ENCODE results near the gene PEMT.

DNA sequence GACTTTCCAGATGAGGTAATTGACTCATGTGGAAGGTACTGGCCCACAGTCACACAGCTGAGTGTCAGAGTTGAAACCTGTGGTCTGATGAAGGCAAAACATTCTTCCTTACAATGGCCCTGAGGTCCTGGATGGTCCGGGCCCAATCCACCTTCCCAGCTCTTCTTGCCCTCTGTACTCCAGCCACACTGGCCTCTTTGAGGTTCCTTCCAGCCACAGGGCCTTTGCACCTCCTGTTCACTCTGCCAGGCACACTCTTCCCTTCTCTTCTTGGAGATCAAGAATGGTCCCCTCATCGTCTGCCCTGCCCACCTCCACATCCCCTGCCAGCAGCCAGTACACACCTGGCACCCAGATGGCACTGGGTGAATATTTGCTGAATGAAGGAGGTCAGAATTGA lies 6.5 kb upstream of the PEMT start:
- TF ChIP-seq, protein P1, sequence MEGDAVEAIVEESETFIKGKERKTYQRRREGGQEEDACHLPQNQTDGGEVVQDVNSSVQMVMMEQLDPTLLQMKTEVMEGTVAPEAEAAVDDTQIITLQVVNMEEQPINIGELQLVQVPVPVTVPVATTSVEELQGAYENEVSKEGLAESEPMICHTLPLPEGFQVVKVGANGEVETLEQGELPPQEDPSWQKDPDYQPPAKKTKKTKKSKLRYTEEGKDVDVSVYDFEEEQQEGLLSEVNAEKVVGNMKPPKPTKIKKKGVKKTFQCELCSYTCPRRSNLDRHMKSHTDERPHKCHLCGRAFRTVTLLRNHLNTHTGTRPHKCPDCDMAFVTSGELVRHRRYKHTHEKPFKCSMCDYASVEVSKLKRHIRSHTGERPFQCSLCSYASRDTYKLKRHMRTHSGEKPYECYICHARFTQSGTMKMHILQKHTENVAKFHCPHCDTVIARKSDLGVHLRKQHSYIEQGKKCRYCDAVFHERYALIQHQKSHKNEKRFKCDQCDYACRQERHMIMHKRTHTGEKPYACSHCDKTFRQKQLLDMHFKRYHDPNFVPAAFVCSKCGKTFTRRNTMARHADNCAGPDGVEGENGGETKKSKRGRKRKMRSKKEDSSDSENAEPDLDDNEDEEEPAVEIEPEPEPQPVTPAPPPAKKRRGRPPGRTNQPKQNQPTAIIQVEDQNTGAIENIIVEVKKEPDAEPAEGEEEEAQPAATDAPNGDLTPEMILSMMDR (IDR thresholded peaks at IDR 0.05; ENCODE audit: insufficient read depth, low read length) = no peak
- no peak for TF ChIP-seq POLR2AphosphoS5 (IDR thresholded peaks at IDR 0.05; ENCODE audit: low read depth)
- TF ChIP-seq GABPA (IDR thresholded peaks at IDR 0.05; ENCODE audit: low read depth) = no peak
- TF ChIP-seq REST (IDR thresholded peaks at IDR 0.05; ENCODE audit: insufficient replicate concordance, low read depth) = no peak
